Neural cell (in vitro differentiated cells): ENCODE data around the gene ZNF407. TPM values are rescaled to one million over a fixed set of nuclear protein-coding genes. Genes with fewer than 3 reads are reported as not detected.

Source experiments
- H2AFZ ChIP-seq: fragments of 200-600, 300-800 bp; sonication (generic), shearing (Covaris generic); 2 replicates; pipeline ENCODE4 v1.6.0; 2014; ENCODE audit warnings: low read depth, mild to moderate bottlenecking, antibody characterized with exemption, low read length, moderate library complexity
- H3F3A ChIP-seq: fragments of 200-600 bp; shearing (Covaris generic); 2 replicates; pipeline ENCODE4 v1.6.1; 2016; ENCODE audit warnings: mild to moderate bottlenecking, moderate library complexity, mixed read lengths, antibody characterized with exemption, low read length; ENCODE audit not compliant: insufficient read depth, poor library complexity, severe bottlenecking
- H3K27ac ChIP-seq: fragments of 200-600, 300-800 bp; sonication (generic), shearing (Covaris generic); 2 replicates; pipeline ENCODE4 v1.5.1; 2014; ENCODE audit warnings: mild to moderate bottlenecking, low read length, moderate library complexity
- H3K27me3 ChIP-seq: fragments of 300-800, 200-600 bp; sonication (generic), shearing (Covaris generic); 2 replicates; pipeline ENCODE4 v1.6.0; 2014; ENCODE audit warnings: mild to moderate bottlenecking, low read depth, low read length, moderate library complexity; ENCODE audit not compliant: insufficient read depth
- H3K36me3 ChIP-seq: fragments of 300-800, 200-600 bp; sonication (generic), shearing (Covaris generic); 2 replicates; pipeline ENCODE4 v1.5.1; 2014; ENCODE audit warnings: mild to moderate bottlenecking, antibody characterized with exemption, low read length, moderate library complexity; ENCODE audit not compliant: insufficient read depth
- H3K4me2 ChIP-seq: fragments of 300-800, 200-600 bp; sonication (generic), shearing (Covaris generic); 2 replicates; pipeline ENCODE4 v1.6.0; 2014; ENCODE audit warnings: mild to moderate bottlenecking, low read length
- H3K4me3 ChIP-seq: fragments of 300-800, 200-600 bp; sonication (generic), shearing (Covaris generic); 2 replicates; pipeline ENCODE4 v1.5.1; 2014; ENCODE audit warnings: mild to moderate bottlenecking, low read length, moderate library complexity
- H3K79me2 ChIP-seq: fragments of 200-600 bp; shearing (Covaris generic); replicated peaks from 2 replicates; pipeline ENCODE4 v1.6.0; 2014; ENCODE audit warnings: mild to moderate bottlenecking, low read length, moderate library complexity; ENCODE audit not compliant: insufficient read depth
- H3K9ac ChIP-seq: fragments of 300-800, 200-600 bp; sonication (generic), shearing (Covaris generic); 2 replicates; pipeline ENCODE4 v1.6.1; 2016; ENCODE audit warnings: mild to moderate bottlenecking, low read length, mixed read lengths
- H3K9me2 ChIP-seq: fragments of 200-600 bp; shearing (Covaris generic); 2 replicates; pipeline ENCODE4 v1.6.1; 2016; ENCODE audit warnings: mild to moderate bottlenecking, low read length, mixed read lengths; ENCODE audit not compliant: insufficient read depth
- H3K9me3 ChIP-seq: fragments of 200-600, 300-800 bp; sonication (generic), shearing (Covaris generic); 2 replicates; pipeline ENCODE4 v1.6.1; 2016; ENCODE audit warnings: mild to moderate bottlenecking, mixed run types, low read length, moderate library complexity, mixed read lengths
- H4K20me1 ChIP-seq: fragments of 200-600 bp; shearing (Covaris generic); 2 replicates; pipeline ENCODE4 v1.6.1; 2016; ENCODE audit warnings: mild to moderate bottlenecking, mixed run types; ENCODE audit not compliant: insufficient read depth
- CTCF ChIP-seq: fragments of 450-650 bp; IDR thresholded peaks from 2 replicates; pipeline ENCODE4 v1.5.1; 2014; ENCODE audit warnings: antibody characterized with exemption, mild to moderate bottlenecking, moderate library complexity; ENCODE audit not compliant: poor library complexity, severe bottlenecking
- EP300 ChIP-seq: fragments of 450-650 bp; conservative IDR thresholded peaks from 2 replicates; pipeline ENCODE4 v1.6.1; 2014; ENCODE audit warnings: antibody characterized with exemption, mild to moderate bottlenecking, moderate library complexity; ENCODE audit not compliant: poor library complexity, severe bottlenecking
- EZH2 ChIP-seq: fragments of 200-600, 300-800 bp; shearing (Covaris generic), sonication (generic); IDR thresholded peaks from 2 replicates; pipeline ENCODE4 v1.6.1; 2014; ENCODE audit warnings: antibody characterized with exemption, low read length, borderline replicate concordance, mild to moderate bottlenecking; ENCODE audit not compliant: insufficient read depth, poor library complexity, severe bottlenecking
- MXI1 ChIP-seq: fragments of 450-650 bp; conservative IDR thresholded peaks from 2 replicates; pipeline ENCODE4 v1.6.1; 2014; ENCODE audit warnings: antibody characterized with exemption, mild to moderate bottlenecking; ENCODE audit not compliant: poor library complexity, severe bottlenecking
- POLR2AphosphoS5 ChIP-seq: IDR thresholded peaks from 2 replicates; pipeline ENCODE4 v1.6.1; 2012
- RAD21 ChIP-seq: fragments of 450-650 bp; conservative IDR thresholded peaks from 2 replicates; pipeline ENCODE4 v1.6.1; 2014; ENCODE audit warnings: antibody characterized with exemption, mild to moderate bottlenecking, moderate library complexity
- REST ChIP-seq: IDR thresholded peaks from 2 replicates; pipeline ENCODE4 v1.6.1; 2012; ENCODE audit warnings: borderline replicate concordance
- SMC3 ChIP-seq: fragments of 450-650 bp; conservative IDR thresholded peaks from 2 replicates; pipeline ENCODE4 v1.6.1; 2014; ENCODE audit warnings: antibody characterized with exemption, mild to moderate bottlenecking, moderate library complexity; ENCODE audit not compliant: poor library complexity
- TAF1 ChIP-seq: IDR thresholded peaks from 2 replicates; pipeline ENCODE4 v1.6.1; 2012; ENCODE audit warnings: low read depth
- polyA plus RNA-seq: library from polyadenylated mRNA; depleted of rRNA; stranded (reverse); fragments of >200 nt; gene quantifications from 2 replicates; pipeline ENCODE4 v1.2.3, GENCODE V29; 2014

ZNF407 gene
- polyA plus RNA-seq, 1 donor from 2014 or later, result 2.9 TPM

DNA sequence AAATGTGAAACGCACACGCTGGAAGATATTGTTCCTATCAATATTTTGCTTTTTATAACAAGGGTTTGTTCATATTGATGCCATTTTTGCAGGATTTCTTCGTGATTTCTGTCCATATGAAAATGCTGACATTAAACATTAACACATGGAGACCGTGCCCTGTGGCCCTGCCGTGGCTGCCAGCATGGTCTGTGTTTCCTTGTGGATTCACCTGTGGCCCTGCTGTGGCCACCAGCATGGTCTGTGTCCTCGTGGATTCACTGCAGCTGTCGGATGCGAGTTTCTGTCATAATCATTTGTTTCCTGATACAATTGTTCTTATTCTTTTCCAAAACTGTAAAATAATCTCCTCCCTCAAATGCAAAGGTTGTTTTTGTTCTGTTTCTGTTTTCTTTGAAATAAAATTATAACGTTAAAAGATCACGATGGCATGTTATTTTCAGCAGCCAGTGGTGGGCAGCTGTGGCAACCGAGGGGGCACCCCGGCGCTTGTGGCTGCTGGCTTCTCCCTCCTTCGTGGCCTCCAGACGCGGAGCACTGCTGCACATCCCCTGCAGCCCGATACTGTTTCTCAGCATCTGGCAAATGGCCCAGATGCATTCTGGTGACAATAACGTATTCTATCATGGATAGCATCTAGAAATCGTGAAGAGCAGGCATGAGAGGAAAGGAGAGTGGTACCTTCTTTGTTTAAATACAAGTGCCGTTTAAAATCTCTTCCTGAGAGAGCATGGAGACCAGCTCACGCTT lies 467.8 kb downstream of the ZNF407 start:
- Histone ChIP-seq H3K79me2 (no peaks in the 10 kb centered on the region), H3K27me3 (no peaks in the 10 kb centered on the region), H2AFZ (no peak overlapping the region), H3F3A (no peaks in the 10 kb centered on the region), H3K4me3 (no peak overlapping the region), H3K27ac (no peak overlapping the region), H3K9me2 (no peaks in the 10 kb centered on the region), H3K36me3 (no peaks in the 10 kb centered on the region), H4K20me1 (no peaks in the 10 kb centered on the region), H3K4me2 (no peak overlapping the region), H3K9me3 (no peaks in the 10 kb centered on the region), H3K9ac (no peak overlapping the region)
- TF ChIP-seq CTCF (no peak), REST (no peak), MXI1 (no peak), RAD21 (no peak), POLR2AphosphoS5 (no peak)

- Histone ChIP-seq H4K20me1 (no peaks in the 10 kb centered on the region), H3K27ac (no peak overlapping the region), H3K79me2 (no peaks in the 10 kb centered on the region), H2AFZ (no peak overlapping the region), H3K4me2 (no peak overlapping the region), H3K9me2 (no peaks in the 10 kb centered on the region), H3F3A (no peaks in the 10 kb centered on the region), H3K36me3 (no peaks in the 10 kb centered on the region), H3K4me3 (no peak overlapping the region), H3K9me3 (no peaks in the 10 kb centered on the region), H3K27me3 (no peaks in the 10 kb centered on the region), H3K9ac (no peak overlapping the region)
- TF ChIP-seq TAF1 (no peak), POLR2AphosphoS5 (no peak), EP300 (no peak), EZH2 (no peak), MXI1 (no peak), REST (no peak), CTCF (no peak), SMC3 (no peak), RAD21 (no peak)
Observed at GRCh38 chr18:75066021-75066880, 468.6 kb downstream of the ZNF407 start.
